AML-193 (cell line): Measurements from ENCODE around the gene LETMD1.
A peak's percentile ranks its signal among the peaks of the same experiment; 100 is the strongest.

Experiments used
- DNase-seq, 2 experiments: peaks; one replicate each; lab custom pipeline; 2025; lab: John Stamatoyannopoulos, UW

Gene LETMD1

DNA sequence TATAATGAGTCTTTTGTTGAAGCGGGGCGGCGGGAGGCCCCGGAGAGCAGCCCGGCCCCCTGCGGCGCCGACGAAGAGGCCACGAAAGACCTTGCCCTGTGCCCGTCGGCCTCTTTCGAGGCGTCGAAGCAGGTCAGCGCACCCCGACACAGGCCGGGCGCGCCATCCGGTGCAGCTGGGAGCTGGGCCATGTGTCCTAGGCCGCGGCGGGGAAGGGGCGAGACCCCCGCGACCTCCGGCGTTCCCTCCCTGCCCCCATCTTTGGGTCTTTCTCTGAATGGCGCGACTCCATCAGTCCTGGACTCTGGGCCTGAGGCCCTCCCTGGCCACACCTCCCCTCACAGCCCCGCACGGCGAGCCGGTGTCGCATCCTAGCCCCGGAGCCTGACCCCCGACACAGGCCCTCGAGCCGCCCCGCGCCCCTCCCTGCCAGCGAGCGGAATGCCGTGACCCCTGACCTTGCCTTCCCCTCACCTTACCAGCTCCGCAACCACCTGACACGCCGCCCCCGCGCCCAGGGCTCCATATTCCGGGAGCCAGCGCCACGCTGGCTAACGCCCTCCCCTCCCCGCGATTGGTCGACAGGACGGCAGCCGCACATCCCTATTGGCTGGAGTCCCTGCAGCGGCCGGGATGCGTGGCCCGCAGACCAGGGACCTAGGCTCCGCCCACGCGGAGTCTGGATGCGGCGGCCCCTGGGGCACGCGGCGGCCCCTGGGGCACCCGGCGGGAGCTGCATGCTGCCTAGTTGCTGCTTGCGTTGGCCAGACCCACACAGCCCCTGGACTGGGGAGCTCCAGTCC is 22.1 kb upstream of the LETMD1 start, which contains the start of gene SLC11A2:
TSS of gene SLC11A2 (minus strand) at position 549 of the 803 bp plus-strand sequence. CDS start 15,656 bp downstream, outside the sequence.
- DNase-seq = peak; percentile 82 to 92

GRCh38 chr12:51027342-51027835 is 20.7 kb upstream of the LETMD1 start:
- DNase-seq = no peak

GRCh38 chr12:51028126-51028812 is 19.9 kb upstream of the LETMD1 start:
- DNase-seq = peak; percentile 94 to 95

DNA sequence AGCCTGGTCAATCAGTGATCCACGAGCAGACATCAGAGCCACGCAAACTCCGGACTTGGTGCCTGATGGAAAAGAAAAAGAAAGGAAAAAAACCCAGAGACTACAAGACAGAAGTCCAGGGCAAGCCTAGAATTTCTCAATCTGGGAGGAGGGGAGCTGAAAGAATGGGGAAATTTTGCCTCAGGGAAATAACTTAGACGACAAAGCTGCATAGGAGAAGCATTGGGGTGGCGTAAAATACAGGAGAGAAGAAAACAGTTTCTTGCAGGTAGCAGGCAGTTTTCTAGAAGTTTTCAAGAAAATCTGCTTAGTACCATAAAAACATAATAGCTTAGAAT is 19.3 kb upstream of the LETMD1 start:
- DNase-seq = no peak

GRCh38 chr12:51033048-51033447 is 15.1 kb upstream of the LETMD1 start:
- no peak for DNase-seq

GRCh38 chr12:51033457-51034089 is 14.6 kb upstream of the LETMD1 start:
- no peak for DNase-seq

GRCh38 chr12:51036279-51036678 is 11.8 kb upstream of the LETMD1 start:
- no peak for DNase-seq

- DNase-seq = no peak
These were observed 629 bp downstream of the LETMD1 start for GRCh38 chr12:51048661-51049251.

DNA sequence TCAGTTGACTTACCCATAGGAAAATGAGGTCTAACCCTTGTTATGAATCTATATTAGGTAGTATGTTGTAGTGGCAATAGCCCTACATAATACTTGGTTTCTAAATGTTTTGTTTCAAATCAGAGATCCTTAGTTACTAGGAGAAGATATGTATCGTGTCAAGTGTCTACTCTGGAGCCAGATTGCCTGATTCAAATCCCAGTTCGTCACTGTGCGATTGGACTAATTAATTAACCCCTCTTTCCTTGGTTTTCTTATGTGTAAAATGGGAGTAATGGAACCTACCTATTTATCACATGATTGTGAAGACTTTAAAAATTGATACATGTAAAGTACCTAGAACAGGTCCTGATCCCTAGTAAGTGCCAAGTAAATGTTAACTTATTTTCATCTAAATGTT is 1.4 kb downstream of the LETMD1 start:
- DNase-seq = no peak

GRCh38 chr12:51051787-51052186 is 3.7 kb downstream of the LETMD1 start:
- no peak for DNase-seq

DNA sequence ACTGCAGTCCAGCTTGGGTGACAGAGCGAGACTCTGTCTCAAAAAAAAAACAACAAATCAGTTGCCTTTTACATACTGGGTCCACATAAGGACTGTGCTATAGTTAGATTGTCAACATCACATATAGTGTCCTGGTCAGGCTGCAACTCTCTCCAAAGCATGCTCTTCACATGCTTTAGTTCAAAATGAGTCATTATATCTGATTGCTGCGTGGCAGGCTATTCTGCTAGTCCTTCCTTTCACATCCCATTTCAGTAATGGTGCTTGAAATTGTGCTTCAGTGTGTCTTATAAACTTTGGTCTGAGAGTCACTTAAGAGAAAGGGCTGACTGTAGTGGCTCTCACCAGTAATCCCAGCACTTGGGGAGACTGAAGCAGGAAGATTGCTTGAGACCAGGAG is 6.9 kb downstream of the LETMD1 start:
- DNase-seq = no peak

DNA sequence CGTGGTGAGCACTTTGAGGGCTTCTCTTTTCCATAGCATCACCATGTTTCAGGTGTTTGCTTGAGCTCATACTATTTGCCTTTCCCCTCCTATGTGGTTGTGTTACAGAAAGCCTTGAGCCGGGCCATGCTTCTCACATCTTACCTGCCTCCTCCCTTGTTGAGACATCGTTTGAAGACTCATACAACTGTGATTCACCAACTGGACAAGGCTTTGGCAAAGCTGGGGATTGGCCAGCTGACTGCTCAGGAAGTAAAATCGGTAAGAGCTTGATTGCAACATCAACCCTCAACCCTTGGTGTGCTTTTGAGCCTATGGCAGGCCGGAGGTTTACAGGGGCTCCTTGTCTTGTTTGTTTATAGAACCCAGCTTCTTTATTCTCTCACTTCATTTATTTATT is 8.1 kb downstream of the LETMD1 start:
- peak; percentile 64 to 66 for DNase-seq

DNA sequence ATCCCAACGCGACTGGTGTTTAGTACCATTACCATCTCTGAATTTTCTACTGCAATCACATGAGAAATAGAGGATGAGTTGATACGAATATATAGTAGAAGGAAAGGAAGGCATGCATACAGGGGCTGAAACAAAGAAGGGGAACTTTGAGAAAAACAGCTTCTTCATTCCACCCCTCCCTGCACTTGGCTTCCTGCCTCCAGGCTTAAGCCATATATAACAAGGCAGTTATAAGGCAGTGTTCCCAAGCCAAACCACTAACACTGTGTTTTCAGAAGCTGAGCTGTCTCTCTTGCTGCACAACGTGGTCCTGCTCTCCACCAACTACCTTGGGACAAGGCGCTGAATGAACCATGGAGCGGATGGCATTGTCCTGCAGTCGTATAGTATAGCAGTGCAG is 11.0 kb downstream of the LETMD1 start:
- DNase-seq = no peak

DNA sequence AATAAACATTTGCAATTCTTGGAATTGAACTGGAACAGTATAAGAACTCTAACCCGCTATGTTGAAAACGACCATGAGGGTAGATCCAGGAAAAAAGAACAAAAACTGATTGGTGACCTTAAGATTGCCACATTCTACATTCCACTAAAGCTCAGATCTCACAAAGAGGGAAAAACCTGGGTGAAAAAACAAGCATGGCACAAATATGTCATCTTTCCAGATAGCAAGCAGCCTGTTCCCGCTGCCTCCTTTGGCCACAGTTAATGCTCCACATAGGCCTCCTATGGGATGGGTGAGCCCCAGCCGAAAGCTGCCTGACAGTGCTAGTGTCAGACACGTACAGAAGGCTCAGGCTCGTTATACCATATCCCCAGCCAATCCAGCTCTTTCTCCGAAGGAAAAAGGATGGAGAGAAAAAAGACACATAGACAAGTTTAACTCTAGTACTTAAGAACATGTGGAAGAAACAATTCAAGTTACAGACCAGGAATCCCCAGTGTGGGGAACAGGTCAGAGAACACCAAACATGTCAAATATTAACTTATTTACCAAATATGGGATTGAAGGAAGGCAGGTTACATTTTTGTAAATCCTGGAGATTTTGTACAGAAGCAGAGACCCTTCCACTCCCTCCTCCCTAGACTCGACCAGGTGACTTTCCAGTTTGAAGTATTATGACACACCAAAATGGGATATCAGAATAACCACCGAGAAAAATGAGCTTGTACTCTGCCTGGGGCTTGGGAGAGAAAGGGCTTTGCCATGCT is 14.7 kb downstream of the LETMD1 start:
- no peak for DNase-seq

DNA sequence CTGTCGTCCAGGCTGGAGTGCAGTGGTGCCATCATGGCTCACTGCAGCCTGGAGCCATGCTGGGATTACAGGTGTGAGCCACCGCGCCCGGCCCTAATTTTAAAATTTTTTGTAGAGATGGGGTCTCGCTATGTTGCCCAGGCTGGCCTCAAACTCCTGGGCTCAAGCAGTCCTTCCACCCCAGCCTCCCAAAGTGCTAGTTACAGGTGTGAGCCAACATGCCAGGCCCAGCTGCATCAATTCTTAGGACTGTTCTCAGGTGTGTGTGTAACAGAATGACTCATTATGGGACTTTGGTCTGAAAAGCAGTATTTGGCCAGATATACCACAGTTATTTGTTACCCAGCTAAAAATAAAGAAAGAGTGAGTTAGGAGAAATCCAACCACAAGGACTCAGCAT is 17.4 kb downstream of the LETMD1 start:
- DNase-seq = no peak

DNA sequence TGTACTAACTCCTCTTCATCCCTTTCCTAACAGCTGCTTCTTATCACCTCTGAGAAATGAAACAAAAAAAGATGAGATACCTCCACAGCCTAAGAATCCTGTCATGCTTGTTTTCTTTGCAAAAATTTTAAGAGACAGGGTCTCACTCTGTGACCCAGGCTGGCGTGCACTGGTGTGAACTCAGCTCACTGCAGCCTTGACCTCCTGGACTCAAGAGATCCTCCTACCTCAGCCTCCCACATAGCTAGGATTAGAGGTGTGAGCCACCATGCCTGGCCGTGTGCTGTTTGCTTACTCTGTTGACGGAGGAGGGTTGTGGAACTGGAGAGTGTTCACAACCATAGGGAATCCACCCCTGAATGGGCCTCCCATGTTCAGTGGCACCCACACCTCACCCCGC is 19.1 kb downstream of the LETMD1 start:
- no peak for DNase-seq

GRCh38 chr12:51067771-51068170 is 19.6 kb downstream of the LETMD1 start:
- no peak for DNase-seq

GRCh38 chr12:51070004-51070403 is 21.9 kb downstream of the LETMD1 start:
- no peak for DNase-seq

DNA sequence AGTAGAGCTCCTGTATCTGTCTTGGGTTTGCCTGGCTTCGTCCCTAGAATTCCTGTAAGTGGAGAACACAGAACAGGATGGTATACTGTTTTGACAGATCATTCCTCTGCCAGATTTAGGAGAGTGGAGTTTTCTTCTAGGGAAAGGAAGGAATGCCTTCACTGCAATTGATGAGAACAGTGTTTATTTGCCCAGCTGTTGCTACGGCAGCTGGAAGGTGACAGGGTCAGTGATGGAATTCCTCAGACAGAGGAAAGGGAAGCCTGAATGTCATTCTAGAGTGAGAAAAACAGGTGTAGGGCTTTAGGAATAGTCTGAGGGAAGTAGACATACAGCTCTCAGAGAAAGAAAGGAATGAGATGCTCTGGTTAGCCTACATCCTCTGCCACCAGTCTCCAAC is 23.5 kb downstream of the LETMD1 start:
- no peak for DNase-seq

GRCh38 chr12:51075390-51075789 is 27.3 kb downstream of the LETMD1 start:
- no peak for DNase-seq

GRCh38 chr12:51076236-51076930 is 28.3 kb downstream of the LETMD1 start:
- no peak for DNase-seq
